ENCODE measurements around the gene RFX8. TPM values are rescaled to one million over a fixed set of nuclear protein-coding genes. Genes with fewer than 3 reads are reported as not detected.
A peak's percentile ranks its signal among the peaks of the same experiment; 100 is the strongest.
"Not testable (repeated sequence)": the region's sequence is repeated elsewhere in the genome, so short reads cannot be mapped to it uniquely, and the experiment has no call there.

The RFX8 gene
- total RNA-seq, 4 donors from 2014 or later: 0.27 TPM; not detected in 3

DNA sequence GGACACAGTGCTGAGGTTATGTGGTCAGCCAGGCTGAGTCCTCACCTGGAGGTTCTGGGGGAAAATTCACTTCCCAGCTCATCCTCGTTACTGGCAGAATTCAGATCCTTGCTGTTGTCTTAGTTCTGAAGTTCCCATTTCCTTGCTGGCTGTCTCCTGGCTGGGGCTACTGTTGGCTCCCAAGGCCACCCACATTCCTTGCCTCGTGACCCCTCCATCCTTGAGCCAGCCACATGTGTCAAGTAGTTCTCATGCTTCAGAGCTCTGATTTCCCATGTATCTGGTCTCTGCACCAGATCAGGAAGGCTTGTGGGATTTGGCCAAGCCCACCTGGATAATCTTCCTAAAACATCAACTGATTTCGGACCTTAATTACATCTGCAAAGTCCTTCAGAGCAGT is 38.1 kb upstream of the RFX8 start:
- Histone ChIP-seq H3K4me1 (peaks cover 0 to 4% of the 10 kb centered on the region in 2 donors), H3K27me3 (no peaks in the 10 kb centered on the region), H3K36me3 (no peaks in the 10 kb centered on the region), H3K4me3 (no peak overlapping the region), H3K9me3 (no peaks in the 10 kb centered on the region), H3K27ac (no peak overlapping the region)
- ATAC-seq (no peak), DNase-seq (no peak)
- TF ChIP-seq POLR2A (IDR thresholded peaks at IDR 0.05): no peak
- no peak for TF ChIP-seq CTCF (IDR thresholded peaks at IDR 0.05 in 4 of 5, conservative IDR thresholded peaks at IDR 0.05 in 1 of 5)
- in situ Hi-C loops (cut with MboI; ENCODE audit: low sequenced_read_pairs in 4 of 4) (loop anchor here in 1 of 4 donors (25.0 kb wide), 1 partner anchor 324 kb away; no protein-coding TSS in a partner anchor), intact Hi-C loops (cut with DNase I; ENCODE audit: low total_unique reads) (no loop called here)

DNA sequence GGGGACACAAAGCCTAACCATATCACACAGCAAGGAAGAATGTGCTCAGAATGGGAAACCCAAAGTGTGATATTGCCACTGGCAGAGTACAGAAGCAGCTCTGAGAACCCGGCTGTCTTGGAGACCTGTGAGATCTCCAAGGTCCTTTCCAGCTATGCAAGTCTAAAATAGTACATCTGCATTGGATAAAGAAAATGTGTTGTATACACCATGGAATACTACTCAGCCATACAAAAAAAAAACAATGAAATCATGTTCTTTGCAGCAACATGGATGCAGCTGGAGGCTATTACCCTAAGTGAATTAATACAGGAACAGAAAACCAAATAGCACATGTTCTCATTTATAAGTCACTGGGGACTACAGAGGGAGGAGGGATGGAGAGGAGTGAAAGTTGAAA is 36.5 kb upstream of the RFX8 start:
- H3K9me3 ChIP-seq: no peaks in the 10 kb centered on the region
- H3K4me3 ChIP-seq: no peak overlapping the region
- H3K27me3 ChIP-seq: no peaks in the 10 kb centered on the region
- peaks cover 0 to 4% of the 10 kb centered on the region in 2 donors for H3K4me1 ChIP-seq
- no peak for DNase-seq
- in situ Hi-C loops (cut with MboI; ENCODE audit: low sequenced_read_pairs in 4 of 4) (loop anchor here in 1 of 4 donors (25.0 kb wide), 1 partner anchor 326 kb away; no protein-coding TSS in a partner anchor), intact Hi-C loops (cut with DNase I; ENCODE audit: low total_unique reads) (no loop called here)
- no peak for ATAC-seq
- TF ChIP-seq POLR2A (IDR thresholded peaks at IDR 0.05): no peak
- TF ChIP-seq CTCF (IDR thresholded peaks at IDR 0.05 in 4 of 5, conservative IDR thresholded peaks at IDR 0.05 in 1 of 5): no peak
- no peaks in the 10 kb centered on the region for H3K36me3 ChIP-seq
- H3K27ac ChIP-seq: no peak overlapping the region

DNA sequence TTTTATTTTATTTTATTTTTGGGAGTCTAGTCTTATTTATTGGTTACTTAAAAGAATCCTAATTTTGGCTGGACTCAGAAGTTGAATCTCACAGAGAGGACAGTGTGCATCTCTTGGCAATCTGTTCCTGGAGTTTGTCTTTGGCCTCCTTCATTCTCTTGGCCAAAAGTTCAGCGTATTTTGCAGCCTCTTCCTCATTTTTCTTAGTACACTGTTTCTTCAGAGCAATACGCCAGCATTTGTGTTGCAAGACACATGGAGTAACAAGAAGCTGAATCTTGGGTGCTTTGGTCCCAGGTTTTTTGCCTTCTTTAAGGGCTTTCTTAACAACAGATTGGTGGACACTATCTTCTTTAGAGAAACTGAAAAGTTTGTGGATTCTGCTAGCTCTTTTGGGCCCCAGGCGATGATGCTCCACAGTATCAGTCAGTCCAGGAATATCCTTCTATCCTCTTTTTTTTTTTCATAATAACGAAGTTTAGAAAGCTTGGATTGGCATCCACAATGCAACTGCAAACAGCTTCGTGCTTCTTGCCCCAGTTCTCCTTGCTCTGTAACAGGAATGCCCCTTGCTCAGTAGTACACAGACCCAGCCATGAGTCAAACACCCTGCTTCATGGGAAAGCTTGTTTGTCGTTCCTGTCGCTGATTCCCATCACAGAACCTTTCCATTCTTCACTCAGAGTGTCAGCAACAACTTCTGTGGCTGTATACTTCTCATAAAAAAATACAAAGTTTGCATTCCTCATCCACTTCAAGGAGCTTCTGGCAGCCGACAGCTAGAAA is 34.8 kb upstream of the RFX8 start:
- H3K4me1 ChIP-seq: no peaks in the 10 kb centered on the region
- intact Hi-C loops (cut with DNase I; ENCODE audit: low total_unique reads): no loop called here
- no peak overlapping the region for H3K4me3 ChIP-seq
- in situ Hi-C loops (cut with MboI; ENCODE audit: low sequenced_read_pairs in 4 of 4): loop anchor here in 1 of 4 donors (25.0 kb wide), 1 partner anchor 328 kb away; no protein-coding TSS in a partner anchor
- H3K9me3 ChIP-seq: no peaks in the 10 kb centered on the region
- peak; percentile 54 to 65 for ATAC-seq
- DNase-seq: peak; percentile 12 to 37
- no peaks in the 10 kb centered on the region for H3K27me3 ChIP-seq
- H3K36me3 ChIP-seq: no peaks in the 10 kb centered on the region
- no peak for TF ChIP-seq POLR2A (IDR thresholded peaks at IDR 0.05)
- TF ChIP-seq CTCF (IDR thresholded peaks at IDR 0.05 in 4 of 5, conservative IDR thresholded peaks at IDR 0.05 in 1 of 5): no peak
- peak overlapping the region in 2 of 4 donors; percentile 16 to 31 for H3K27ac ChIP-seq

GRCh38 chr2:101508636-101509035 is 33.7 kb upstream of the RFX8 start:
- no peaks in the 10 kb centered on the region for H3K27me3 ChIP-seq
- intact Hi-C loops (cut with DNase I; ENCODE audit: low total_unique reads): no loop called here
- H3K4me1 ChIP-seq: no peaks in the 10 kb centered on the region
- no peaks in the 10 kb centered on the region for H3K9me3 ChIP-seq
- TF ChIP-seq CTCF (IDR thresholded peaks at IDR 0.05 in 4 of 5, conservative IDR thresholded peaks at IDR 0.05 in 1 of 5) (no peak), POLR2A (IDR thresholded peaks at IDR 0.05) (no peak)
- no peak for ATAC-seq
- no peak overlapping the region for H3K27ac ChIP-seq
- in situ Hi-C loops (cut with MboI; ENCODE audit: low sequenced_read_pairs in 4 of 4): loop anchor here in 1 of 4 donors (25.0 kb wide), 1 partner anchor 329 kb away; no protein-coding TSS in a partner anchor
- DNase-seq: no peak
- no peaks in the 10 kb centered on the region for H3K36me3 ChIP-seq
- H3K4me3 ChIP-seq: no peak overlapping the region

- ATAC-seq; H3K27ac ChIP-seq; DNase-seq; H3K9me3 ChIP-seq; H3K36me3 ChIP-seq; H3K27me3 ChIP-seq; H3K4me3 ChIP-seq; intact Hi-C loops (cut with DNase I; ENCODE audit: low total_unique reads): not testable (repeated sequence)
- H3K4me1 ChIP-seq: peaks cover 21% of the 10 kb centered on the region in 2 donors
- in situ Hi-C loops (cut with MboI; ENCODE audit: low sequenced_read_pairs in 4 of 4): loop anchor here in 1 of 4 donors (25.0 kb wide), 1 partner anchor 332 kb away; no protein-coding TSS in a partner anchor
Observed at GRCh38 chr2:101505276-101505675, 30.4 kb upstream of the RFX8 start.

DNA sequence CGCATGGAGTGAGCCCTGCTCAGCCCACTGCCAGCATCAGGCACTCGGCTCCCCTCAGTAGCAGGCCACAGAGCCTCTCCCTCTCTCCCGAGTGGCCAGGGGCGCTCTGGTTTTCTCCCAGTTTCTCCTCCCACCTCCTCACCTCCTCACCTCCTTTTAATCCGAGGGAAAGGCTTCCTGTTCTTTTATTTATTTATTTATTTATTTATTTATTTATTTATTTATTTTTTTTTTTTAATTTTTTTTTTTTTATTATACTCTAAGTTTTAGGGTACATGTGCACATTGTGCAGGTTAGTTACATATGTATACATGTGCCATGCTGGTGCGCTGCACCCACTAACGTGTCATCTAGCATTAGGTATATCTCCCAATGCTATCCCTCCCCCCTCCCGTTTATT is 29.8 kb upstream of the RFX8 start:
- ATAC-seq; intact Hi-C loops (cut with DNase I; ENCODE audit: low total_unique reads); H3K27ac ChIP-seq; DNase-seq; H3K9me3 ChIP-seq; H3K4me3 ChIP-seq; H3K36me3 ChIP-seq; H3K27me3 ChIP-seq: not testable (repeated sequence)
- peaks cover 23 to 24% of the 10 kb centered on the region in 2 donors for H3K4me1 ChIP-seq
- in situ Hi-C loops (cut with MboI; ENCODE audit: low sequenced_read_pairs in 4 of 4): loop anchor here in 1 of 4 donors (25.0 kb wide), 1 partner anchor 333 kb away; no protein-coding TSS in a partner anchor

Measured in gastrocnemius medialis (tissue), 4 donors.